A549 (cell line): ENCODE data around the gene AIF1.

Source experiments
- ATOH8 ChIP-seq: fragments of 250-450 bp; sonication (Bioruptor Pico); IDR thresholded peaks from 2 replicates; pipeline ENCODE4 v1.5.0; 2020; ENCODE audit warnings: low read depth, mild to moderate bottlenecking, moderate library complexity
- CTCF ChIP-seq: fragments of >200 bp; sonication (Bioruptor Twin); formaldehyde crosslinking; IDR thresholded peaks from 3 replicates; pipeline ENCODE4 v1.5.1; 2016
- REST ChIP-seq: fragments of 200-600 bp; sonication (generic); IDR thresholded peaks from 2 replicates; pipeline ENCODE4 v1.6.1; 2016; ENCODE audit warnings: antibody characterized with exemption, mild to moderate bottlenecking, moderate library complexity

GRCh38 chr6:31573239-31574105 lies 41.6 kb upstream of the AIF1 start:
- TF ChIP-seq CTCF (no peak), REST (no peak), ATOH8 (no peak)
